A549 (cell line): ENCODE data around the gene ACVRL1. TPM values are rescaled to one million over a fixed set of nuclear protein-coding genes. Genes with fewer than 3 reads are reported as not detected.

Experiments used
- ATAC-seq, 2 experiments: fragments of 200-7000 bp in 1 of 2; fragments of >200 bp in 1 of 2; cut with Nextera tagmentation in 1 of 2; cut with Tn5 transposase in 1 of 2; 3 replicates each; pipeline versions ENCODE4 v1.8.0 to v1.9.1; 2018 to 2020; ENCODE audit warnings: mild to moderate bottlenecking in 1 of 2, moderate library complexity in 1 of 2
- CTCF ChIA-PET: fragments of 300-600 bp; sonication (Branson Sonifier 250); formaldehyde crosslinking; extraction: SDS; loops from one replicate; lab custom pipeline; 2021; ENCODE audit warnings: antibody characterized with exemption, inconsistent platforms; lab: Yijun Ruan, JAX
- POLR2A ChIA-PET: fragments of 350-600 bp; formaldehyde crosslinking; extraction: SDS; loops from one replicate; lab custom pipeline; 2021; ENCODE audit warnings: antibody characterized with exemption, inconsistent platforms; lab: Yijun Ruan, JAX
- DNase-seq, 2 experiments: peaks; one replicate each; pipeline versions ENCODE4 v3.0.0 to v3.0.0-alpha.2; 2011 to 2016; ENCODE audit warnings: low read depth in 1 of 2, low spot score in 1 of 2
- FAIRE-seq: peaks from 2 replicates; lab custom pipeline; 2011; peaks lifted over from hg19 to GRCh38; lab: Jason Lieb, UNC
- H3K27ac ChIP-seq, 2 experiments: fragments of >200 bp; sonication (Bioruptor Twin); formaldehyde crosslinking; 3 replicates each; pipeline ENCODE4 v1.5.1; 2016 to 2017
- H3K4me1 ChIP-seq: fragments of >200 bp; sonication (Bioruptor Twin); formaldehyde crosslinking; 3 replicates; pipeline ENCODE4 v1.6.1; 2016
- H3K4me2 ChIP-seq: fragments of >200 bp; sonication (Bioruptor Twin); formaldehyde crosslinking; 3 replicates; pipeline ENCODE4 v1.6.1; 2016
- H3K4me3 ChIP-seq: fragments of >200 bp; sonication (Bioruptor Twin); formaldehyde crosslinking; 3 replicates; pipeline ENCODE4 v1.5.1; 2016
- H3K9me3 ChIP-seq: fragments of >200 bp; sonication (Bioruptor Twin); formaldehyde crosslinking; 3 replicates; pipeline ENCODE4 v1.6.1; 2016
- BCL3 ChIP-seq: fragments of >200 bp; sonication (Bioruptor Twin); formaldehyde crosslinking; IDR thresholded peaks from 3 replicates; pipeline ENCODE4 v1.6.1; 2016
- CBX8 ChIP-seq: fragments of 200-600 bp; sonication (generic); IDR thresholded peaks from 2 replicates; pipeline ENCODE4 v1.6.1; 2016
- CEBPB ChIP-seq, 2 experiments: fragments of >200 bp in 1 of 2; sonication (Bioruptor Twin) in 1 of 2; formaldehyde crosslinking in 1 of 2; IDR thresholded peaks; 2 replicates each; pipeline ENCODE4 v1.6.1; 2012 to 2016
- CTCF ChIP-seq: fragments of >200 bp; sonication (Bioruptor Twin); formaldehyde crosslinking; IDR thresholded peaks from 3 replicates; pipeline ENCODE4 v1.5.1; 2016
- E2F6 ChIP-seq: IDR thresholded peaks from 2 replicates; pipeline ENCODE4 v1.6.1; 2012; ENCODE audit warnings: low read depth, borderline replicate concordance
- EHMT2 ChIP-seq: fragments of 200-600 bp; sonication (generic); IDR thresholded peaks from 2 replicates; pipeline ENCODE4 v1.6.1; 2016; ENCODE audit warnings: antibody characterized with exemption, low read depth, mild to moderate bottlenecking, moderate library complexity
- ELK1 ChIP-seq: fragments of 150-350 bp; IDR thresholded peaks from 2 replicates; pipeline ENCODE4 v1.6.1; 2014; ENCODE audit warnings: low read depth, mild to moderate bottlenecking, low read length
- EP300 ChIP-seq, 2 experiments: fragments of >200 bp; sonication (Bioruptor Twin); formaldehyde crosslinking; IDR thresholded peaks; 2 replicates in 1 of 2; 3 replicates in 1 of 2; pipeline ENCODE4 v1.6.1; 2016 to 2017
- ESRRA ChIP-seq: fragments of 150-350 bp; IDR thresholded peaks from 2 replicates; pipeline ENCODE4 v1.6.1; 2014; ENCODE audit warnings: mild to moderate bottlenecking, low read length, borderline replicate concordance
- FOSB ChIP-seq: fragments of 250-450 bp; sonication (Bioruptor Pico); IDR thresholded peaks from 2 replicates; pipeline ENCODE4 v1.5.0; 2020; ENCODE audit warnings: mild to moderate bottlenecking, moderate library complexity
- FOSL2 ChIP-seq, 2 experiments: fragments of 450-650 bp in 1 of 2; fragments of >200 bp in 1 of 2; sonication (Bioruptor Twin) in 1 of 2; formaldehyde crosslinking; IDR thresholded peaks; 2 replicates each; pipeline versions ENCODE4 v1.5.0 to v1.6.1; 2016 to 2020; ENCODE audit warnings: mild to moderate bottlenecking in 1 of 2, moderate library complexity in 1 of 2
- GATA3 ChIP-seq: IDR thresholded peaks from 2 replicates; pipeline ENCODE4 v1.6.1; 2012; ENCODE audit warnings: borderline replicate concordance
- HOXA7 ChIP-seq: fragments of 250-450 bp; sonication (Bioruptor Pico); IDR thresholded peaks from 2 replicates; pipeline ENCODE4 v1.5.0; 2020; ENCODE audit warnings: mild to moderate bottlenecking, moderate library complexity
- JUN ChIP-seq, 2 experiments: fragments of >200 bp; sonication (Bioruptor Twin); formaldehyde crosslinking; IDR thresholded peaks; 2 replicates in 1 of 2; 3 replicates in 1 of 2; pipeline ENCODE4 v1.6.1; 2016 to 2017
- JUNB ChIP-seq: fragments of >200 bp; sonication (Bioruptor Twin); formaldehyde crosslinking; IDR thresholded peaks from 2 replicates; pipeline ENCODE4 v1.6.1; 2016
- KDM1A ChIP-seq: fragments of 200-600 bp; sonication (generic); IDR thresholded peaks from 2 replicates; pipeline ENCODE4 v1.6.1; 2016; ENCODE audit warnings: low read depth, mild to moderate bottlenecking
- KDM5A ChIP-seq: fragments of 200-600 bp; sonication (generic); IDR thresholded peaks from 2 replicates; pipeline ENCODE4 v1.6.1; 2016; ENCODE audit warnings: antibody characterized with exemption, mild to moderate bottlenecking
- MAFK ChIP-seq: fragments of 450-650 bp; IDR thresholded peaks from 2 replicates; pipeline ENCODE4 v1.6.1; 2014; ENCODE audit not compliant: partially characterized antibody
- NFE2L2 ChIP-seq: fragments of 150-350 bp; conservative IDR thresholded peaks from 2 replicates; pipeline ENCODE4 v1.6.1; 2014; ENCODE audit warnings: low read length
- POLR2AphosphoS2 ChIP-seq: conservative IDR thresholded peaks from 2 replicates; pipeline ENCODE4 v1.6.1; 2012; ENCODE audit warnings: low read length, improper control_type of control experiment, inconsistent platforms
- RFX5 ChIP-seq: fragments of 450-650 bp; IDR thresholded peaks from 2 replicates; pipeline ENCODE4 v1.7.1; 2014; ENCODE audit warnings: antibody characterized with exemption, mild to moderate bottlenecking, moderate library complexity
- TFCP2L1 ChIP-seq: fragments of 250-450 bp; sonication (Bioruptor Pico); IDR thresholded peaks from 2 replicates; pipeline ENCODE4 v1.5.0; 2021; ENCODE audit warnings: mild to moderate bottlenecking
- ZFP36 ChIP-seq: fragments of 450-650 bp; IDR thresholded peaks from 2 replicates; pipeline ENCODE4 v1.6.1; 2014; ENCODE audit warnings: borderline replicate concordance; ENCODE audit not compliant: partially characterized antibody
- ZNF302 ChIP-seq: fragments of 250-450 bp; sonication (Bioruptor Pico); IDR thresholded peaks from 2 replicates; pipeline ENCODE4 v1.9.0; 2021; ENCODE audit warnings: inconsistent platforms, mild to moderate bottlenecking, moderate library complexity
- WGBS: methylation state at CpG from one replicate; pipeline ENCODE4 v1.1.6; 2017; ENCODE audit errors: missing lambda C conversion rate; 5-methylcytosine and 5-hydroxymethylcytosine counted together
- polyA plus RNA-seq, 4 experiments: library from polyadenylated mRNA; depleted of rRNA in 3 of 4; stranded (reverse); fragments of >200 nt; fragmentation: RNase III in 1 of 4; extraction: RNeasy Plus Mini Kit Qiagen cat#74134 plus additional on column Dnase treatment in 1 of 4; gene quantifications; 2 replicates in 3 of 4; 3 replicates in 1 of 4; pipeline ENCODE4 v1.2.3, GENCODE V29; 2011 to 2017
- TF ChIP-seq, protein P1 (sequence below): fragments of 250-450 bp; sonication (Bioruptor Pico); IDR thresholded peaks from 2 replicates; pipeline ENCODE4 v1.5.0; 2021; ENCODE audit warnings: mild to moderate bottlenecking, moderate library complexity, borderline replicate concordance
- TF ChIP-seq, protein P2 (sequence below): IDR thresholded peaks from 2 replicates; pipeline ENCODE4 v1.6.1; 2012

The ACVRL1 gene
- polyA plus RNA-seq, 2 of the 4 experiments (the other 2 are of a cell fraction): 0.03 TPM; not detected in 1

- FAIRE-seq: no peak
- TF ChIP-seq GATA3 (no peak), JUNB (no peak)
- DNase-seq: no peak
- no peak overlapping the region for H3K4me2 ChIP-seq
- ChIA-PET CTCF (interaction anchor here (0.9 to 4.4 kb wide), 35 partner anchors 8 to 462 kb away, joined by 3 to 69 read pairs (median 5); partner anchors contain the start of genes ANKRD33 and SLC4A8), POLR2A (interaction anchor here (0.7 to 1.5 kb wide), 2 partner anchors 51 to 54 kb away, joined by 3 to 5 read pairs; no protein-coding TSS in a partner anchor)
- H3K9me3 ChIP-seq: no peaks in the 10 kb centered on the region
- no peaks in the 10 kb centered on the region for H3K4me1 ChIP-seq
- no peak overlapping the region for H3K27ac ChIP-seq
- no peak for ATAC-seq
- WGBS: 58% methylated on average over 4 of the region's 4 CpGs
- H3K4me3 ChIP-seq: no peak overlapping the region
Measured at GRCh38 chr12:51874486-51874885, 32.8 kb upstream of the ACVRL1 start.

GRCh38 chr12:51879102-51879501 lies 28.2 kb upstream of the ACVRL1 start:
- TF ChIP-seq FOSB (CRISPR knock-in tag) (no peak), FOSL2 (IDR thresholded peaks at IDR 0.05) (no peak), FOSL2 (CRISPR knock-in tag; IDR thresholded peaks at IDR 0.05) (no peak), NFE2L2 (no peak), E2F6 (no peak), MAFK (no peak), CBX8 (no peak), KDM5A (no peak), ZNF302 (CRISPR knock-in tag) (no peak), KDM1A (no peak), POLR2AphosphoS2 (no peak), ELK1 (no peak), ZFP36 (no peak), EP300 (IDR thresholded peaks at IDR 0.05) (no peak), TFCP2L1 (CRISPR knock-in tag) (no peak)
- TF ChIP-seq, protein P1, sequence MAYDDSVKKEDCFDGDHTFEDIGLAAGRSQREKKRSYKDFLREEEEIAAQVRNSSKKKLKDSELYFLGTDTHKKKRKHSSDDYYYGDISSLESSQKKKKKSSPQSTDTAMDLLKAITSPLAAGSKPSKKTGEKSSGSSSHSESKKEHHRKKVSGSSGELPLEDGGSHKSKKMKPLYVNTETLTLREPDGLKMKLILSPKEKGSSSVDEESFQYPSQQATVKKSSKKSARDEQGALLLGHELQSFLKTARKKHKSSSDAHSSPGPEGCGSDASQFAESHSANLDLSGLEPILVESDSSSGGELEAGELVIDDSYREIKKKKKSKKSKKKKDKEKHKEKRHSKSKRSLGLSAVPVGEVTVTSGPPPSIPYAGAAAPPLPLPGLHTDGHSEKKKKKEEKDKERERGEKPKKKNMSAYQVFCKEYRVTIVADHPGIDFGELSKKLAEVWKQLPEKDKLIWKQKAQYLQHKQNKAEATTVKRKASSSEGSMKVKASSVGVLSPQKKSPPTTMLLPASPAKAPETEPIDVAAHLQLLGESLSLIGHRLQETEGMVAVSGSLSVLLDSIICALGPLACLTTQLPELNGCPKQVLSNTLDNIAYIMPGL (CRISPR knock-in tag): no peak
- TF ChIP-seq, protein P2, sequence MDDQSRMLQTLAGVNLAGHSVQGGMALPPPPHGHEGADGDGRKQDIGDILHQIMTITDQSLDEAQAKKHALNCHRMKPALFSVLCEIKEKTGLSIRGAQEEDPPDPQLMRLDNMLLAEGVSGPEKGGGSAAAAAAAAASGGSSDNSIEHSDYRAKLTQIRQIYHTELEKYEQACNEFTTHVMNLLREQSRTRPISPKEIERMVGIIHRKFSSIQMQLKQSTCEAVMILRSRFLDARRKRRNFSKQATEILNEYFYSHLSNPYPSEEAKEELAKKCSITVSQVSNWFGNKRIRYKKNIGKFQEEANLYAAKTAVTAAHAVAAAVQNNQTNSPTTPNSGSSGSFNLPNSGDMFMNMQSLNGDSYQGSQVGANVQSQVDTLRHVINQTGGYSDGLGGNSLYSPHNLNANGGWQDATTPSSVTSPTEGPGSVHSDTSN: no peak
- Histone ChIP-seq H3K4me3 (no peak overlapping the region), H3K9me3 (no peaks in the 10 kb centered on the region), H3K27ac (no peak overlapping the region), H3K4me1 (no peaks in the 10 kb centered on the region), H3K4me2 (no peak overlapping the region)
- no peak for DNase-seq
- no peak for FAIRE-seq
- ChIA-PET POLR2A (no interaction called here), CTCF (interaction anchor here (0.9 to 1.3 kb wide), 2 partner anchors 18 to 458 kb away, joined by 3 to 6 read pairs; no protein-coding TSS in a partner anchor)
- ATAC-seq: no peak
- WGBS: 73% methylated on average over 3 of the region's 3 CpGs

DNA sequence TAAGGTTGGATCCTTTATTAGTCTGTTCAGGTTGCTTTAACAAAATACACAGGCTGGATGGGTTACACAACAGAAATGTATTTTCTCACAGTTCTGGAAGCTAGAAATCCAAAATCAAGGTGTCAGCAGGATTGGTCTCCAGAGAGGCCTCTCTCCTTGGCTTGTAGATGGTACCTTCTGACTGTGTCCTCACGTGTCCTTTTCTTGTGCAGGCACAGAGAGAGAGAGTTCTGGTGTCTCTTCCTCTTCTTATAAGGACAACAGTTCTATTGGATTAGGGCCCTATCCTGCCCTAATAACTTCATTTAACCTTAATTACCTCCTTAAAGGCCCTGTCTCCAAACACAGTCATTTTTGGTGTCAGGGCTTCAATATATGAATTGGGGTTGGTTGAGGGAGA lies 24.0 kb upstream of the ACVRL1 start:
- DNase-seq (no peak), ATAC-seq (no peak), FAIRE-seq (no peak)
- 0 out of 3 replicates have a peak, but pooled peaks cover 4% of the 10 kb centered on the region for H3K9me3 ChIP-seq
- CTCF ChIA-PET: interaction anchor here (2.2 to 6.6 kb wide), 2 partner anchors 7 to 59 kb away, joined by 4 to 32 read pairs; no protein-coding TSS in a partner anchor
- no peak overlapping the region for H3K27ac ChIP-seq
- no peak overlapping the region for H3K4me2 ChIP-seq
- POLR2A ChIA-PET: no interaction called here
- no peak overlapping the region for H3K4me3 ChIP-seq
- 52% methylated on average over 1 of the region's 1 CpG for WGBS
- H3K4me1 ChIP-seq: no peaks in the 10 kb centered on the region
- TF ChIP-seq MAFK (no peak), HOXA7 (no peak), JUNB (no peak), CTCF (no peak), ESRRA (no peak), BCL3 (no peak), KDM1A (no peak), RFX5 (no peak), E2F6 (no peak), EHMT2 (no peak), ZNF302 (CRISPR knock-in tag) (no peak), JUN (IDR thresholded peaks at IDR 0.05) (no peak), CEBPB (IDR thresholded peaks at IDR 0.05) (no peak)
